Activated T-cell treated with anti-CD3 and anti-CD28 coated beads, Interleukin-2, amount 50 U/mL, for 4 hours (primary cell): ENCODE results near the gene TMEM271. TPM values are rescaled to one million over a fixed set of nuclear protein-coding genes. Genes with fewer than 3 reads are reported as not detected.
"Not testable (repeated sequence)": the region's sequence is repeated elsewhere in the genome, so short reads cannot be mapped to it uniquely, and the experiment has no call there.

Experiments
- ATAC-seq, 2 donors: fragments of 200-7000 bp; cut with Tn5 transposase; one replicate each; pipeline ENCODE4 v1.10.0; 2021
- DNase-seq: peaks from one replicate; pipeline ENCODE4 v3.0.0-alpha.2; 2020
- H3K27me3 Mint-ChIP-seq: one replicate; pipeline ENCODE4 v1.8.0; 2021; ENCODE audit warnings: low read depth, mixed read lengths
- H3K36me3 Mint-ChIP-seq: one replicate; pipeline ENCODE4 v1.8.0; 2022; ENCODE audit warnings: mixed read lengths; ENCODE audit not compliant: insufficient read depth
- H3K4me1 Mint-ChIP-seq: one replicate; pipeline ENCODE4 v1.8.0; 2021; ENCODE audit warnings: low read depth, mixed read lengths
- H3K4me3 Mint-ChIP-seq: one replicate; pipeline ENCODE4 v1.8.0; 2021; ENCODE audit warnings: mild to moderate bottlenecking, moderate library complexity, mixed read lengths
- H3K9me3 Mint-ChIP-seq: one replicate; pipeline ENCODE4 v1.8.0; 2021; ENCODE audit warnings: mixed read lengths
- total RNA-seq, 3 donors: library from RNA; stranded (reverse); gene quantifications; one replicate each; pipeline ENCODE4 v1.2.1, GENCODE V29; 2021

Gene TMEM271
- total RNA-seq, 3 donors from 2014 or later = not detected

DNA sequence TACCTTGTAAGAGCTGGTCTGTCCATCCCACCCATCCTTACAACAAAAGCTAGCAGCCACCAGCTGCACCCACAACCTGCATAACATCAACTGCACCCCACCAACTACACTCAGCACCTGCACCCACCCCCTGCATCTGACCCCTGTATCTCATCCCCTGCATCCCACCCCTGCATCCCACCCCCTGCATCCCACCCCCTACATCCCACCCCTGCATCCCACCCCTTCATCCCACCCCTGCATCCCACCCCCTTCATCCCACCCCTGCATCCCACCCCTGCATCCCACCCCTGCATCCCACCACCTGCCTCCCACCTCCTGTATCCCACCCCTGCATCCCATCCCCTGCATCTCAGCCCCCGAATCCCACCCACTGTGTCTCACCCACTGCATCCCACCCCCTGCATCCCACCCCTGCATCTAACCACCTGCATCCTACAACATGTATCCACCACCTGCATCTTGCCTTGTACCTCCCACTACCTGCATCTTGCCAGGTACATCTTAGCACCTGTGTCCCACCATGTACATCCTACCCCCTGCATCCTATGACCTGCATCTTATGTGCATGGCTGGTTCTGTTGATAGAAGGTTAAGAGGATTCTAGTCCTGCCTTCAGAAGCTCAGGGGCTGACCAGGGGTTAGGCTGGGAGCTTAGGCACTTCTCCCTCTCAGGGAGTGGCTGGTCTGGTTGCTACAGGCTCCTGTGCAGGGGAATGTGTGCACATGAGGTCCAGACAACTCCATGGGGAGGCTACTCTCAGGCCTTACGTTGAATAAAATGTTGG is 9.4 kb downstream of the TMEM271 start:
- no peak for ATAC-seq
- H3K36me3 Mint-ChIP-seq = no peaks in the 10 kb centered on the region
- peaks cover 7% of the 10 kb centered on the region for H3K9me3 Mint-ChIP-seq
- H3K4me1 Mint-ChIP-seq = no peaks in the 10 kb centered on the region
- H3K27me3 Mint-ChIP-seq = peaks cover 16% of the 10 kb centered on the region
- DNase-seq = no peak
- no peak overlapping the region for H3K4me3 Mint-ChIP-seq

DNA sequence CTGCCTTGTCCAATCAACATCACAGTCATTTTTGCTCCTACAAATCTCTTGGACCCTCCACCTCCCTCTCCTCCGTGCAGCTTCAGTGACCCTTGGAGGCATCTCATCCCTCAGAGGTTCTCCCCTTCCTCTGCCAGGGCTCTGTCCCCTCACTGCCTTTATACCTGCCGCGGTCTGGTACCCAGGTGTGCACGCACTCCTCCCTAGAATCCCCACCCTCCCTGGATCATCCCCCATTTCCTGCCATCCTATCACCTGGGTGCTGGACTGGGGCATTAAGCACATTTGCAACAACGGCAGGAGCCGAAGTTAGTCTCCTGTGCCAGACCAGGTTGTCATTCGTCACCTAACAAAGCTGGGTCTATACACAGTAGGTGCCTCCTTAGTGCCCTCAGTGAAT is 10.1 kb downstream of the TMEM271 start:
- H3K4me1 Mint-ChIP-seq = no peaks in the 10 kb centered on the region
- ATAC-seq = no peak
- H3K9me3 Mint-ChIP-seq = peaks cover 7% of the 10 kb centered on the region
- H3K4me3 Mint-ChIP-seq = no peak overlapping the region
- H3K36me3 Mint-ChIP-seq = no peaks in the 10 kb centered on the region
- H3K27me3 Mint-ChIP-seq = peaks cover 9% of the 10 kb centered on the region
- DNase-seq = no peak

DNA sequence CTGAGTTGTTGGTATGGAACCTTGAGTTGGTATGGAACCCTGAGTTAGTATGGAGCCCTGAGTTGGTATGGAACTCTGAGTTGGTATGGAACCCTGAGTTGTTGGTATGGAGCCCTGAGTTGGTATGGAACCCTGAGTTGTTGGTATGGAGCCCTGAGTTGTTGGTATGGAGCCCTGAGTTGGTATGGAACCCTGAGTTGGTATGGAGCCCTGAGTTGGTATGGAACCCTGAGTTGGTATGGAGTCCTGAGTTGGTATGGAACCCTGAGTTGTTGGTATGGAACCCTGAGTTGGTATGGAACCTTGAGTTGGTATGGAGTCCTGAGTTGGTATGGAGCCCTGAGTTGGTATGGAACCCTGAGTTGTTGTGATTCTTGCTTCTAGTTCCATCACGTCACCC is 10.5 kb downstream of the TMEM271 start:
- H3K36me3 Mint-ChIP-seq, H3K4me1 Mint-ChIP-seq, H3K4me3 Mint-ChIP-seq, ATAC-seq, DNase-seq, H3K9me3 Mint-ChIP-seq, H3K27me3 Mint-ChIP-seq: not testable (repeated sequence)

DNA sequence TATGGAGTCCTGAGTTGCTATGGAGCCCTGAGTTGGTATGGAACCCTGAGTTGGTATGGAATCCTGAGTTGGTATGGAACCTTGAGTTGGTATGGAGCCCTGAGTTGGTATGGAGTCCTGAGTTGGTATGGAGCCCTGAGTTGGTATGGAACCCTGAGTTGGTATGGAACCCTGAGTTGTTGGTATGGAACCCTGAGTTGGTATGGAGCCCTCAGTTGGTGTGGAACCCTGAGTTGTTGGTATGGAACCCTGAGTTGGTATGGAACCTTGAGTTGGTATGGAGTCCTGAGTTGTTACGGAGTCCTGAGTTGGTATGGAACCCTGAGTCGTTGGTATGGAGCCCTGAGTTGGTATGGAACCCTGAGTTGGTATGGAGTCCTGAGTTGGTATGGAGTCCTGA is 13.6 kb downstream of the TMEM271 start:
- H3K36me3 Mint-ChIP-seq, ATAC-seq, H3K9me3 Mint-ChIP-seq, DNase-seq, H3K4me1 Mint-ChIP-seq, H3K4me3 Mint-ChIP-seq, H3K27me3 Mint-ChIP-seq: not testable (repeated sequence)

DNA sequence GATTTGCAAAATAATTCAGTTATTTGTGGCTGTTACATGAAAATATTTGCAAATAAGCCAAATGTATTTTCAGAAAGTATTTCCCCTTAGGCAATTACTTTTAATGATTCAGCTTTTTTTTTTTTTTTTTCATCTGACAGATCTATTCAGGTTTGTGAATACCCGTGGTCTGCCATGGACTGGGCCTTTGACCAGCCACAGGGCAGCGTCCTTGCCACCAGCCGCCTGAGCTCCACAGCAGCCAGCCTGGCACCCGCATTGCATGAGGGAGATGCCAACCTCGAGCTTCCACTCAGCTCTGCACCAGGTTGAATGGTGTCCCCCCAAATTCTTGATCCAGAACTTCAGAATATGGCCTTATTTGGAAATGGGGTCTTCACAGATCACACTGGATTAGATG is 14.7 kb downstream of the TMEM271 start:
- H3K27me3 Mint-ChIP-seq = no peaks in the 10 kb centered on the region
- no peak for ATAC-seq
- no peak overlapping the region for H3K4me3 Mint-ChIP-seq
- H3K9me3 Mint-ChIP-seq = peaks cover 7% of the 10 kb centered on the region
- H3K4me1 Mint-ChIP-seq = no peaks in the 10 kb centered on the region
- H3K36me3 Mint-ChIP-seq = no peaks in the 10 kb centered on the region
- DNase-seq = no peak

DNA sequence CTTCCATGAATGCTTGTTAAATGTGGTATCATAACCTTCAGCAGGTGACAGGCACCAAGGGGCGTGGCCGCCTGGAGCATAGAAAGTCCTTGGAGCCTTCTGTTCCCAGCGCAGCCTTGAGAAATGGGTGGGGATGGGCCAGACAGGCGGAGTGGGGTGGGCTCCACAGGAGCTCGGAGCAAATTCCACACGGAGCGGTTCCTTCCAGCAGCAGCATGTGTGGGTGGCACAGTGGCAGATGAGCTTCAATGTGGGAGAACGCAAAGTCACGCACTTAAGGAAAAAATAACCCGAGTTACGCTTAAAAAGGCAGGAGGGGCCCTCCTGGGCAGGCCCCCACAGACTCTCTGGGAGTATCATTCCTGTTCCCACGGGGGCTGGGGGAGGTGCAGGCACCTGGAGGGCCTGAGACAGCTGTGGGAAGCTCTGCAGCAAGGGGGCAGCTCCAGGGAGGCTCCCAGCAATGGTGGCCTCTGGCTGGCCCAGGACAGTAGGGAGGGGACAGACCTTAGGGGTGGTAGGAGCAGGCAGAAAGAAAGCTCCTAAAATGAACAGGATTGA is 15.3 kb downstream of the TMEM271 start:
- Mint-ChIP-seq H3K27me3 (no peaks in the 10 kb centered on the region), H3K36me3 (no peaks in the 10 kb centered on the region), H3K4me1 (no peaks in the 10 kb centered on the region), H3K4me3 (no peak overlapping the region), H3K9me3 (peaks cover 7% of the 10 kb centered on the region)
- DNase-seq = no peak
- no peak for ATAC-seq

DNA sequence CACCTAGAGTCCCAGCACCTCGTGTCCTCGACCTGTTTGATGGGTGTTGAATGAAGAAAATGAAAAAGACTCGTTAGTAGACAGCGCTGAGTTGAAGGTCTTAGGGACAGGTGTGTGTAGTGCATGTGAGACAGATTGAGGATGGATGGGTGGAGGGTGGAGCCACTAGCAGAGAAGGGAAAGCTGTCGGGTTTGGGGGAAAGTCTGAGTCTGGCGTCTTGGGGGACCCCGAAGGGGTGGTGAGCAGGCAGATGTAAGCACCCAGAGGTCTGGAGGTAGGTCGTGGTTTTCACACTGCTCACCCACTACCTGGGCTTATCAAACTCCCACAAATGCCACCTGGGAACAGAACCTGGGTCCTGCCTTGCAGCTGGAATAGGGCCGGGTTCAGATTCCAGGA is 16.0 kb downstream of the TMEM271 start:
- DNase-seq (no peak), ATAC-seq (no peak)
- Mint-ChIP-seq H3K4me3 (no peak overlapping the region), H3K4me1 (no peaks in the 10 kb centered on the region), H3K27me3 (no peaks in the 10 kb centered on the region), H3K36me3 (no peaks in the 10 kb centered on the region), H3K9me3 (peaks cover 7% of the 10 kb centered on the region)

DNA sequence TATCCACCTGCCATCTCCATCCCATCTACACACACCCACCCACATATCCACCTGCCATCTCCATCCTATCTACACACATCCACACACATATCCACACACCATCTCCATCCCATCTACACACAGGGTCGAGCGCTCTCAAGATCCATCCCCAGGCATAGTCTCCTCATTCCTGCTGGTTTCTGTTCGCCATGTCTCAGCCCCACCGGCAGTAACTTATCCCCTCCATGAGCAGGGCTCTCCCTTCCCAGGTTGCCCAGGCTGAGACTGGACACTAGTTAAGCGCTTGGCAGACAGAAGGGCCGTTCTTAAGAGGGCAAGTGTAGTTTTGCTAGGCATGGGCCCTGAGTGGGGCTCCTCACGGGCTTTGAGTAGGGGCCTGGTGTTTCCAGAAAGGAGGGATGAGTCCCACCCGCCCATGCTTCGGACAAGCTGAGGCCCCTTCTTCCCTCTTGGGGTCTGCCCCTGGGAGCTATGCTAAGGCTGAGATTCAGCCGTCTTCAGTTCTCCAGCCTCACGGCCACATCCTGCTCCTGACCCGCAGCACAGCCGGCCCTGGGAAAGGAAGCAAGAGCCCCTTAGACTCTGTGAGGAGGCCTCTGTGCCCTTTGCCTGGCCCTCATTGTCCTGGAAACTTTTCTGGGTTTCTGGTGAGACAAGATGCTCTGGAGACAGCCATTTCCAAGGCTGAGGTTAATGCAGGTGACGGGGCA is 20.4 kb downstream of the TMEM271 start:
- DNase-seq (no peak), ATAC-seq (no peak)
- Mint-ChIP-seq H3K4me3 (no peak overlapping the region), H3K4me1 (no peaks in the 10 kb centered on the region), H3K27me3 (peaks cover 2% of the 10 kb centered on the region), H3K9me3 (peaks cover 18% of the 10 kb centered on the region), H3K36me3 (no peaks in the 10 kb centered on the region)

DNA sequence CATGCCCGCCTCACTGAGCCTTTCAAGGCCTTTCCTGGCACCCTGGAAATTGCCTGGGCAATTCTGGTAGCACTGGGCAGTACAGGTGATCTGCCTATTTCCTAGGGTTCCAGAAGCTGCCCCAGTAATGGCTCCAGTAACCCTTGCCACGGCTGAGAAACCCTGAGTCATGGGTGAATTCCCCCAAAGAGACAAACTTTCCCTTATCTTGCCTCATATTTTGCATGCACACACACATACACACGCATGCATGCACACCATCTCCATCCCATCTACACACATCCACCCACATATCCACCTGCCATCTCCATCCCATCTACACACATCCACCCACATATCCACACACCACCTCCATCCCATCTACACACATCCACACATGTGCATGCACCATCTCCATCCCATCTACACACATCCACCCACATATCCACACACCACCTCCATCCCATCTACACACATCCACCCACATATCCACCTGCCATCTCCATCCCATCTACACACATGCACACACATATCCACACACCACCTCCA is 21.2 kb downstream of the TMEM271 start:
- H3K4me1 Mint-ChIP-seq, H3K4me3 Mint-ChIP-seq, DNase-seq, H3K36me3 Mint-ChIP-seq, ATAC-seq, H3K27me3 Mint-ChIP-seq: not testable (repeated sequence)
- peaks cover 18% of the 10 kb centered on the region for H3K9me3 Mint-ChIP-seq

DNA sequence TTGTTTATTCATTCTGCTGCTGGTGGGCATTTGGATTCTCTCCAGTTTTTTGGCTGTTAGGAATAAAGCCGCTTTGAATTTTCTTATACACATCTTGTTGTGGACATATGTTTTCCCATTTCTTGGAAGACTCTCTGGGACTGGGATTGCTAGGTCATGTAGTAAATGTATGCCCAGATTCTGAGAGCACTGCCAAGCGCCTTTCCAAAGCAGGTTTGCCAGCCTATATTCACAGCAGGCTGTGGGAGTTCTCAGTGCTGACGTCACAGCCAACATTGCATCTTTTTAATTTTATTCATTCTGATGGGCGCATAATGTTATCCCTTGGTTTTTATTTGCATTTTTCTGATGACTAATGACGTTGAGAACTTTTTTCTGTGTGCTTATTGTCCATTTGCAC is 24.1 kb downstream of the TMEM271 start:
- DNase-seq (no peak), ATAC-seq (no peak)
- no peaks in the 10 kb centered on the region for H3K36me3 Mint-ChIP-seq
- no peaks in the 10 kb centered on the region for H3K4me1 Mint-ChIP-seq
- H3K4me3 Mint-ChIP-seq = no peak overlapping the region
- peaks cover 25% of the 10 kb centered on the region for H3K9me3 Mint-ChIP-seq
- H3K27me3 Mint-ChIP-seq = peaks cover 9% of the 10 kb centered on the region

DNA sequence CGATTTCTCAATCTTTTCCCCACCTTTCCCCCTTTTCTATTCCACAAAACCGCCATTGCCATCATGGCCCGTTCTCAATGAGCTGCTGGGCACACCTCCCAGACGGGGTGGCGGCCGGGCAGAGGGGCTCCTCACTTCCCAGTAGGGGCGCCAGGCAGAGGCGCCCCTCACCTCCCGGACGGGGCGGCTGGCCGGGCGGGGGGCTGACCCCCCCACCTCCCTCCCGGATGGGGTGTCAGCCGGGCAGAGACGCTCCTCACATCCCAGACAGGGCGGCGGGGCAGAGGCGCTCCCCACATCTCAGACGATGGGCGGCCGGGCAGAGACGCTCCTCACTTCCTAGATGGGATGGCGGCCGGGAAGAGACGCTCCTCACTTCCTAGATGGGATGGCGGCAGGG is 25.8 kb downstream of the TMEM271 start:
- H3K4me3 Mint-ChIP-seq, DNase-seq, H3K36me3 Mint-ChIP-seq, ATAC-seq, H3K4me1 Mint-ChIP-seq: not testable (repeated sequence)
- Mint-ChIP-seq H3K27me3 (peaks cover 14% of the 10 kb centered on the region), H3K9me3 (peaks cover 25% of the 10 kb centered on the region)

DNA sequence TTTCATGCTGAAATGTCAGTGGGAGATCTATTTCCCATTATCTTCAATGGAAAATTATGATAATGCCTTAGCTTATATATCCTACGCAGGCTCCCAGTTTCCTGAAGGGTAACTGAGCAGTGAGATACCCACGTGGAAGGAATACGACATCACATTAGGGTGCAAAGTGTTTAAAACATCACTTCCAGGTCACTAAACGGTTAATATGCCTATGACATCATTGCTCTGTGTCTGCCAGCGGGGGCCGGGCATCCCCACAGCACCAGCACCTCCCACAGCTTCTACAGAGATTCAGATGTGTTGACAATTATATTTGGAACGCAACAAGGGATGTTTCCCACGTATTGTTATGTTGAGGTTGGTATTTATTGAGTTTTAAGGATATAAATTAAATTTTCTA is 27.1 kb downstream of the TMEM271 start:
- H3K36me3 Mint-ChIP-seq = no peaks in the 10 kb centered on the region
- H3K4me3 Mint-ChIP-seq = no peak overlapping the region
- DNase-seq (no peak), ATAC-seq (no peak)
- peaks cover 14% of the 10 kb centered on the region for H3K27me3 Mint-ChIP-seq
- no peaks in the 10 kb centered on the region for H3K4me1 Mint-ChIP-seq
- H3K9me3 Mint-ChIP-seq = peaks cover 30% of the 10 kb centered on the region

DNA sequence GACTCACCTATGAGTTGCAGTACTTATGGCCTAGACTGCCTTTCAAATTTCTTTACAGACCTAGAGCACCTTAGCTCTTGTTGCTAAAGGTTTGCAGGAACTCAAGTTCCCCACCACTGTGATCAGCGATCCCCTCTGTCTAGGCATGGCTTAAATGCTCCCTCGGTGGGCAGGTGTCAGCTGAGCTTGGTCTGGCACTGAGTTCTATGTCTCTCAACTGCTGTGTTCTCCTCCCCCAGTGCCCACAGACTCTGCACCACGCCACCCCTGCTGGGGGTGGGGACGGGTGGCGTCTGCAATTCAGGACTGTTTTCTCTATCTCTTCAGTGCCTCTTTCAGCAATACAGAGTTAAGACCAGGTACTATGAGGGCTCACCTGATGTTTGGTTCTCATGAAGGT is 30.5 kb downstream of the TMEM271 start:
- Mint-ChIP-seq H3K4me1 (no peaks in the 10 kb centered on the region), H3K9me3 (peaks cover 24% of the 10 kb centered on the region), H3K4me3 (no peak overlapping the region), H3K27me3 (peaks cover 12% of the 10 kb centered on the region), H3K36me3 (no peaks in the 10 kb centered on the region)
- no peak for DNase-seq
- ATAC-seq = no peak

DNA sequence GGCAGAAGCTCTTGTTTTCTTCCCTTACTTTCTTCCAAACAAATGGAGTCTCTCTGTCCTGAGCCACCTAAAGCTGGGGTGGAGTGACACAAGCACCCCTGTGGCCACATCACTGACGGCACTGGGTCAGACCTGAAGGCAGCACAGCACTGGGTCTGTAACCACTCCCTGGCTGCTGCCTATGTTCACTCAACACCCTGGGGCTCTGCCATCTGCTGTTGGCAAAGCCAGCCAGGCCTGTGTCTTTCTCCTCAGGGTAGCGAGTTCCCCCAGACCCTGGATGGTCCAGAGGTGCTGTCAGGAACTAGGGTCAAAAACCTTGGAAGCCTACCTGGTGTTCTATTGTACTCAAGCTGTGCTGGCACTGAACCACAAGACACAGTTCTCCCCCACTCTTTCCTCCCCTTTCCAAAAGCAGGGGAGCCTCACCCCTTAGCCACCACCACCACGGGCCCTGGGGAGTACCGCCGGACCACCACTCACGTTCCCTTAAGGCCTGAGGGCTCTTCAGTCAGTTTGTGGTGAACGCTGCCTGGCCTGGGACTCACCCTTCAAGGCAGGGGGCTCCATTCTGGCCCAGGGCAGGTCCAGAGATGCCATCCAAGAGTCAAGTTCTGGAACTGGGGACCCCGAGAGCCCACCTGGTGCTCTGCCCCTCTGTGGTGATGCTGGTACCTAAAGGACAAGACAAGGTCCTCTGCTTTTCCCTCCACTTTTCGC is 31.5 kb downstream of the TMEM271 start:
- peaks cover under 1% of the 10 kb centered on the region for H3K36me3 Mint-ChIP-seq
- peaks cover 10% of the 10 kb centered on the region for H3K27me3 Mint-ChIP-seq
- H3K4me3 Mint-ChIP-seq = no peak overlapping the region
- ATAC-seq (no peak), DNase-seq (no peak)
- no peaks in the 10 kb centered on the region for H3K4me1 Mint-ChIP-seq
- peaks cover 24% of the 10 kb centered on the region for H3K9me3 Mint-ChIP-seq
